ENCODE data around the gene MAPK8.

Gene MAPK8

DNA sequence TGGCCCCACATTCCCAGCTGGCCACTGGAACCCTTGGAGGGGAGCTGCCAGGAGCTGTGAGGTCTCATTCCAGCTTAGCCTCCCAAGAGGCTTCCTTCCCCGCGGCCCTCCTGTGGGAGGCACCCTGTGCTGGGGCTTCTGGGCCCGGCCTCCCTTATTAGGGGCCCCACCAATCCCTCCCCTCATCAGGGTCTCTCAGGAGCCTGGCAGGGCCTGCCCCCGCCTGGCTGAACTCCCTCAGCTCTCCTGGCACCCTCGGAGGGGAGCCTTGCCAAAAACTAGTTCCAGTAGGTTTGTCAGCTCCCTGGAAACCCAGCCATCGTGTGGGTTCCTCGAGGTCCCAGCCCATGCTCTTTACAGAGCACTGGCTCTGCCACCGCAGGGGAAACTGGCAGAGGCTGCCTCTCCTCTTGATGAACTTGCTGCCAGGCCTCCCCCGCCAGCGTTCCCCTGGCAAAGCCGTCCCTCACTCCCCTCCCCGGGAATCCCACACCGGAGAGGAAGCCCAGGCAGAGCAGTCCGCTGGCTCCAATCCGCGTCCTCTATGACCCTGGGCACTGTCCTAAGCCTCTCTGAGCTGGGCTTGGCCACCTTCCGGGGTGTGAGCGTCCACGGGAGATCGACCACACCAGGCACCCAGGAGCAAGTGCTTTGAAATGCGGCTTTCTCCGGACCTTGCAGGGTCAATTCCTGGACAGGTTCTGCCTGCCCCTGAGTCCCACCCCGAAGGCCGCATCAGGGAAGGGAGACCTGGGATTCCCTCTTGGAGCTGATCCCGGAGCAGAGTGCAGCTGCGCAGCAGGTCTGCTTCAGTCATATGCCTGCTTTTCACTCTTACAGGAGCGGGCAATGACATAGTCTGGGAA is 158.6 kb downstream of the MAPK8 start:
- peak; percentile 29 to 83 for DNase-seq

DNA sequence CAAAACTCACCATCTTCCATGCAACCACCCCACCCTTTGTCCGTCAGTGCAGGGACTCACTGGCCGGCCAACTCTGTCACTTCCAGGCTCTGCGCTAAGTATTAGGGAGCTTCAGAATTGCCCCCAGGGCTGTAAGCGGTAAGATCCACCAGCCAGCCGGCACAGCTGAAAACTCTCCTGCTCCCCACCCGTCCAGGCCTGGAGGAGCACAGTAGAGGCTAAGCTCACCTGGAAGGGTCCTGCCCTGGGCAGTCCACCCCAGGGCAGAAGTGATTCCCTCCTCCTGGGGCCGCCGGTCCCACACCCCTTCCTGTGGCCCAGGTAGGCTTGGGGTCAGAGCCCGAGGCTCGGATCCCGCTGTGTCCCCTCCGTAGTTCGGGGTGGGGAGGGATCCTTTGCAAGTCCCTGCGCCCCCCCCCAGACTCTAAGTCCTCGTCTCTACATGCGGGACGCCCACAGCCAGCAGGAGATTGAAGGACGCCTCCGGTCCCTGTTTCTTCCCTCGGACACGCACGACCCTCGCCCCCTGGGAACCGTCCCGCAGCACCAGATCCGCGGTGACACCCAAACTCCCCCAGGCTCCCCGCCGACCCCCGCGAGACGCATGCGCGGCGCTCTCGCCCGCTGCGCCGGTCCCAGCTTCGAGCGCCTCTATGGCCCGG is 159.5 kb downstream of the MAPK8 start:
- DNase-seq: no peak

GRCh38 chr10:48466611-48467240 is 160.2 kb downstream of the MAPK8 start:
- DNase-seq: no peak

DNA sequence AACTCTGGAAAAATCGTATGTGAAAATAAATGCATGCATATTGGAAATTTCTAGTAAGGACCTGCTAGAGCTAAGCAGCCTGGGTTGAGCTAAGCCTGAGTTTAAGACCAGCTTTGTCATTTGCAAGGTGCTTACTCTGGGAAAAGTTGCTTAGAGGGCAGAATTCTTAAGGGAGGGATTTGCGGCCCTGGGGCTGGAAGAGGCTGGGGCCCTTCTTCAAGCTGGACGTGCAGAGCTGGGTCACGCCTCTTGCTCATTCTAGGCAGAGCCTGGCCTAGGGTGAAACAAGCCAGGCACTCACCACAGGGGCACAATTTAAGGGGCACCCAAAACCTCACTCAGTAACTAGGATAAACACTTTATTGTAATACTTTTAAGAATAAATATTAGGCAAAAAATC is 161.2 kb downstream of the MAPK8 start:
- no peak for DNase-seq

DNA sequence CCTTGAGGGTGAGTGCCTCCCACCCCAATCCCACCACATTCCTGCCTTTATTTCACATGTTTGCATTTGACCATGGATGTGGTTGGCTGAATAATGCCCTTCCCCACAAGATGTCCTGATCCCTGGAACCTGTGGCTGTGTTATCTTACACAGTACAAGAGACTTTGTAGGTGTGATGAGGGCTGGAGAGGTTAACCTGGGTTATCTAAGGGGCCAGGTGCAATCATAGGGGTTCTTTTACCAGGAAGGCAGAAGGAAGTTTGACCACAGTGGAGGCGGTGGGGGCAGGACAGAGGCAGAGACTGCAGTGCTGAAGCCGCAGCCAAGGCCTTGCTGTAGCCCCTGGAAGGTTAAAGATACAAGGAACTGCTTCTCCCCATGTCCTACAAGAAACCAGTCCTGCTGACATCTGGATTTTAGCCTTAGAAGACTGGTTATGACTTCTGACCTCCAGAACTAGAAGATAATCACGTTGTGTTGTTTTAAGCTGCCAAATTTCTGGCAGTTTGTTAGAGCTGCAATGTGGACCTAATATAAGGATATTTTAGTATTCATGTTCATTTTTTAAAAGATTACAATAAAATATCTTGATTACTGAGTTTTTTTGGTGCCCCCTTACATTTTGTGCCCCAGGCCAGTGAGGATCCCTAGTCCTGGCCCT is 161.8 kb downstream of the MAPK8 start:
- DNase-seq: no peak

DNA sequence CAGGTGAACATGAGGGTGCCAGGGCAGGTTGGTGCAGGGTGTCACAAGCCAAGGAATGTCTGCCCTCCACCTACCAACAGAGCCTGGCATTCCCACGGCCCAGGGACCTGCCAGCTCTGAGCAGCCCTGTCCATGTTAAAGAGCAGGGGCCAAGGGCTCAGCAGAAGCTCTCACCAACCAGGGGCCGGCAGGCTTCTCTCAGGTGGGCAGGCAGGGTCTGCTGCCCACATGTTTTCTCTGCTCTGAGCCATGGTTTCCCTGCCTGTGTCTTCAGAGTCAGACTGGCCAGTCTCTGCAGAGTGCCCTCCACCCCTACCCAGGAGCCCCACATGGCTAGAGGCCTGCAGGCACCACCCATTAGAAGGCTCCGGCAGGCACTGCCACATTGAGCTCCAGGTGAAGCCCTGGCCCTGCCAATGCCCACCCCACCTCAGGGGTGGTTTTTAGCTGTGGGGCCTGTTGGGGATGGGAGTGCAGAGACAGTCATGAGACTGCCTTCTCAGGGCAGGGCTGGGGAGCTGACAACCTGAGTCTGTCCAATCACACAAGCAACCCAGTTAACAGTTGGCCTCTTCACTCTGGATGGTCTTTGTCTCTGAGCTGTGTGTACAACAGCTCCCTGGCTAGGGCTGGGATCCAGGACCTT is 162.5 kb downstream of the MAPK8 start:
- DNase-seq: no peak

DNA sequence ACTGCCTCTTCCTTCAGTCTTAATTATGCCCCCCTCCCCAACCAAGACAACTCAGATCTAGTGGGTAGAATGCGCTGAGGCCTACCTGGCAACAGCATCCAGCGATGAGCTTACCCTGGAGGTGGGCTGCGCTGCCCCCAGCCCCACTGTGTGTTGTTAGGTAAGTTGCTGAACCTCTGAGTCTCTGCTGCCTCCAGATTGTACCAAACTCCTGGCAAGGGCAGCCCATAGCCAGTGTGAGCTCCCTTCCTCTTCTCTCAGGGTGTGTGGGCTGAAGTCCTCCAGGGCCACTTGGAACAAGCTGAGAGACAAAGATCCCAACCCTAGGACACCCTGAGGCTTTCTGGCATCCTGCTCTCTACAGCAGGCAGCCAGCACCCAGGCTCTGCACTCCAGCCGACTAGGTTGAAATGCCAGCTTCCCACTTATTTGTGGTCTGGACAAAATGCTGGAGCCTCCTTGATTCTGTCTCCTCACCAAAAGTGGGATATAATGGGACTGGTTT is 163.1 kb downstream of the MAPK8 start:
- no peak for DNase-seq

DNA sequence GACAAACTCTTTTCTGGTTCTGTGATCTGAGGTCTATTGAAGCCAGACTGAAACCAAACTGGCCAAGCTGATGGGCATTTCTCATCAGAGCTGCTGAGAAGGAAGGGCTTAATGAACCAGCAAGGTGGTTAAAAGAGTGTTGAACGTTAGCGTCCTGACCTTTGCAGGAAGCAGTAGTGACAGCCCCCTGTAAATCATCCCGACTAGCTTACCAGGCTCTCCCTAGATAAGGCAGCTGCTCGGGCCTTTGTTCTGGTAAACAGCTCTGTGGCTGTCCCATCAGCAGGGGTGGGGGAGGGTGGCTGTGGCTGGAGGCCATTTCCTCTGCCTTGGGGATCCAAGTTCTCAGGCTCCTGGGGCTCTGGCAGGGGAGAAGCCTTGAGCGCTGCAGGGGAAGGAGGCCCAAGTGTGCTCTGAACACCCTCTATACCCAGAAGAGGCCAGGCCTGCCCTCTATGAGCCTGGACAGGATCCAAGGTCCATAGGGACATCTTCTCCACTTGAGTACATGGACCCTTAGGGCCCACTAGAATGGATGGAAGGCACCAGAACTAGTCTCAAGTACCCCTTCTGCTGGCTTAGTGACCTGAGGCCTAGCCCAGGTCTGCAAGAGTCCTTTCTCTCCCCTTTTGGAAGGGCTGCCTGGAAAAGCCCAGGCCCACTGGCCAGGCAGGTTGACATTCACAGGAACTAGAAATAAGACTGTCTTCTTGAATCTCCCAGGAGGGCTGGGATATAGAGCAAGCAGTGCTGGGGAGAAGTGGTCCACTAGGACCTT is 163.8 kb downstream of the MAPK8 start:
- DNase-seq: no peak

DNA sequence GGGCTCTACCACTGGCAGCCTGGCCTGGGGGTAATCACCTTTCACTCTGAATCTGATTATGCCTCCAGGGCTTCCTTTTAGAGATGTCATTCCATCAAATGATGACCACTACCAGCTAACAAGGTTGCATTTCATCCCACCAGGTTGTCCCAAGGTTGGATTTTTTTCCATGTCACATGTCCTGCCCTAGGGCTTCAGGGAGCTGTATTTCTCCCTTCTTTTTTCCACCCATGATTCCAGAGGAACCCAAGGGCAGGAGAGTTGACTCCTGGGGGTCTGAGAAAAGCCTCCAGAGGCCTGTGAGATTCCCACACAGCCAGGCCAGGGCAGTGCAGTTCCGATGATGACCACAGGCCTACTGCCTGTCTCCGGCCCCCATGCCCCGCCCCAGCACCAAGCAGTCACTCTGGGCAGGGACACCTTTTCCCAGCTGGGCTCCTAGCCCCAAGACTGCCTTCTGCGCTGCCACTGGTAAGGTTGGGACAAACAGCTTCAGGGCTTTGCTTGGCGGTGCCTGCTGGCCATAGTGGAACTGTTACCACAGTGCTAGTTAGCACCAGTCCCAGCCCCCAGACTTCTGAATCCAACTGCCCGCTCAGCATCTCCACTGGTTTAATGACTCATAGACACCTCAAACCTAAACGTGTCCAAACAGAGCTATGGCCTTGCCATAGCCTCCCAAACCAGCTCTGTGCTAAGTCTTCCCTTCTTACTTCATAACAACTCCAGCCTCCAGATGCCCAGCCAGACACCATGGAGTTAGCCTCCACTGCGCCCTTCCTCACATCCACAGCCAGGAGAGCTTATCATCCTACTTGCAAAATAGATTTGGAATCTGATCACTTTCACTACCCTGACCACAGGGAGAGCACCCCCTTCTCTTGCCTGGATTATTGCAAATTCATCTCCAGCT is 164.7 kb downstream of the MAPK8 start:
- no peak for DNase-seq

DNA sequence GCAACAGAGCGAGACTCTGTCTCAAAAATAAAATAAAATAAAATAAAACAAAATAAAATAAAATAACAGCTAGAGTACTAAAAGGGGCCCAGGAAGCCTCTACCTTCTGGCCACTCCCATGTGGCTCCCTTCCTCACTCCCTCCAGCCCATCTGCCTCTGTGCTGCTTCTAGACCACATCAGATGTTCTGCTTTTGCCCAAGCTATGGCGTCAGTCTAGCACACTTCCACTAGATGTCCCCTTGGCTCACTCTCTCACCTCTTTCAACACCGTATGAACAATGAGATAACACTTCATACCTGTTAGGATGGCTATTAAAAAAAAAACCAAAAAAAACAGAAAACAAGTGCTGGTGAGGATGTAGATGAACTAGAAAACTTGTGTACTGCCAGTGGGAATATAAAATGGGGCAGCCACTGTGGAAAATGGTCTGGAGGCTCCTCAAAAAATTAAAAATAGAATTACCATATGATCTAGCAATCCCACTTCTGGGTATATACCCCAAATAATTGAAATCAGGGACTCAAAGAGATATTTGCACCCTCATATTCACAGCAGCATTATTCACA is 166.1 kb downstream of the MAPK8 start:
- no peak for DNase-seq

DNA sequence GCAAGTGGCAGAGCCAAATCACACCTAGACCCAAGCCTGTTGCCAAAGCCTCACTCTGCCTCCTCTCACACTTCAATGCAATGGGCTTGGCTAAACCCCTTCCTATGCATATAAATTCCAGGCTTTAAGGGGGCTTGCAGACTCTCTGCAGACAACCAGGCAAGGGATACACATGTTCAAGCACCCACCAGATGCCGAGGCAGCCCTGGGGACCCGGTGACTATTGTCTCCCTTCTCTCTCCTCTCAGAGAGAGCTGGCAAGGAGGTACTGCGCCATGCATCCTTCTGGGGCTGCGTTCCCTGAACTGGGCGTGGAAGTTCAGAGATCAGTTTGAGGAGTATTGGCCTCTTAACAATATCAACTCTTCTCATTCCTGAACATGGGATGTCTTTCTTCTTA is 167.2 kb downstream of the MAPK8 start:
- DNase-seq: no peak

- DNase-seq: no peak
Observed at GRCh38 chr10:48474765-48475365, 168.4 kb downstream of the MAPK8 start.

- DNase-seq: no peak
Observed at GRCh38 chr10:48475943-48476278, 169.4 kb downstream of the MAPK8 start.

DNA sequence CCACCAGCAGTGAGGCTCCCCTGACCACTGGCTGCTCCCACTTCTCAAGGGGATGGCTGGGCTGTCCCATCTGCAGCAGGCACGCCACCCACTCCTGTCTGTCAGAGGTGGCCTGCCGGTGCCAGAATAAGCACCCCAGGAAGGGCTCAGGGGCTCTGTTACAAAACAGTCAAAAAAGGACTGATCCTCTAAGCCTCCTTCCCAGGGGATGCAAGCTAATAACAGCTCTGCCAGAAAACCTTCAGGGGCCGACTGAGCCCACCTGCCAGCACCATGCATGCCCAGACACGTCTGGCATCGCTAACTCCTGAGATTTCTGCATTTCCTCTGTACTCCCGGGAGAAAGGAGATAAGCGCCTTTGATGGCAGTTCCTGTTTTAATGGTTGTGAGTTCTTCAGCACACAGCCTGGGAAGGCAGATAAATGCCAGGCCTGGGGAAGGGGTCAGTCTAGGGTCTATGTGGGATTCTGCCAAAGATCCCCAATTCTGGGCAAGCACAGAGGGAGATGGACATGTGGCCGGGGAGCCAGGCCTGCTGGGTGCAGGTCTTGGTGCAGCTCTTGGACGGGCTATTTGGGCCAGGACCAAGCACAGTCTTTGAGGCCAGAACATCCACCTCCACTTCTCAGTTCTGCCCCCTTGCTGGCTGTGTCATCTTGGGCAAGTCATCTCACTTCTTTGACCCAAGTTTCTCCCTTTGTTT is 170.0 kb downstream of the MAPK8 start:
- peak in 1 of 2 experiments; percentile 20 for DNase-seq

DNA sequence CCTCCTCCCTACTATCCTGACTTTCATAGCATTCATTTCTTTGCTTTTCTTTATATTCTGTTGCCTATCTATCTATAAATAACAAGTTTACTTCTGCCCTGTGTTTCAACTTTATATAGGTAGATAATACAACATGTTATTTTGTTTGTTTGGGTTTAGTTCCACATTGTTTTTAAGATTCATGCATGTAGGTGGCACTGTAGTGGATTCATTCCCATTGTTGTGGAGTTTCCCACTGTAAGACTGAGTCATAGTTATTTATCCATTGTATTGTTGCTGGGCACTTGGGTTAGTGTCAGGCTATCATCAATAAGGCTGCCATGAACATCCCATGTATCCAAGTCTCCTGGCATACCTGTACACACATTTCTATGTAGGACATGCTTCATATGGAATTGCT is 170.7 kb downstream of the MAPK8 start:
- no peak for DNase-seq

DNA sequence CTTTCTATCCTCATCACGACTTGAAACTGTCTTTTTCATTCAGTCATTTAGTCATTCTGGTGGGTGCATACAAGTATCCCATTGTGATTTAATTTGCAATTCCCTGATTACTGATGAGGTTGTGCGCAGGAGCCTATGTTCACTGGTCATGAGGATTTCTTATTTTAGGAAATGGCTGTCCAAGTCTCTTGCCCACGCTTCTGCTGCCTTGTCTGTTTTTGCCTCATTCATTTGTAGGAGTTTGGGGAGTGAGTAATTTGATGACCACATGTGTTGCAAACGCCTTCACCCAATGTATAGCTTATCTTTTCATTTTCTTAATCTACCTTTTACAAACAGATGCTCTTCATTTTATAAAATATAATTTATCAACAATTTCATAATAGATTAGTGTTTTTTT is 171.1 kb downstream of the MAPK8 start:
- no peak for DNase-seq

- DNase-seq: no peak
Observed at GRCh38 chr10:48478469-48478868, 172.0 kb downstream of the MAPK8 start.

- no peak for DNase-seq
Observed at GRCh38 chr10:48478980-48479811, 172.7 kb downstream of the MAPK8 start.

All from NCI-H446 (cell line).